GM18526 (cell line): ENCODE results near the gene TUB.

Source experiments
- POLR2A ChIP-seq: IDR thresholded peaks from 3 replicates; pipeline ENCODE4 v1.6.1; 2011; ENCODE audit not compliant: insufficient read length; ENCODE audit errors: extremely low read depth

Gene TUB

DNA sequence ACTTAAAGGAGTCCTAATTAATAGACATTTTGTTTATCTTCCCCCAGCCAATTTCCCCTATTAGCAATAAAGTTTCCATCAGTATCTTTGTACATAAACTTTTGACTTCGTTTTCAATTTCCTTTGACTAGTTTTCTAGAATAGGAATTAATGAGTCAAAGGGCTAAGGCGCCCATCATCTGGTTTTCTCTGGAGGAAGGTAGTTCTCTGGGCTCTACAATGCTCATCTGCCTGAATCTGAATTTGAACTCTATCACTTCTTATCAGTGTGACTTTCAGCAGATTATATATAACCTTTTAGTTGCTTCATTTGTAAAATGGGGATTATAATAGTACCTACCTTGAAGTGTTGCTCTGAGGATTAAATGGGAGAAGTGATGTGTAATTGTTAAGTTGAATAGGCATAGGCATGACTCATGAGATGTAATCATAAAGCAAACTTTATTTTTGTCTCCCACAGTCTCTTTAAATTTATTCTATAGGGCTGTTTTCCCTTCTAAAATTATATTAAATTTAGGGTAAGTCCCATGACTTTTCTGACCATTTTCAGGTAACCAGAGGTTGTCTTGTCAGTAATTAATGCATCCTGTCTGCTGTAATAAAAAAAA, 5.8 kb upstream of the TUB start:
- no peak for TF ChIP-seq POLR2A

DNA sequence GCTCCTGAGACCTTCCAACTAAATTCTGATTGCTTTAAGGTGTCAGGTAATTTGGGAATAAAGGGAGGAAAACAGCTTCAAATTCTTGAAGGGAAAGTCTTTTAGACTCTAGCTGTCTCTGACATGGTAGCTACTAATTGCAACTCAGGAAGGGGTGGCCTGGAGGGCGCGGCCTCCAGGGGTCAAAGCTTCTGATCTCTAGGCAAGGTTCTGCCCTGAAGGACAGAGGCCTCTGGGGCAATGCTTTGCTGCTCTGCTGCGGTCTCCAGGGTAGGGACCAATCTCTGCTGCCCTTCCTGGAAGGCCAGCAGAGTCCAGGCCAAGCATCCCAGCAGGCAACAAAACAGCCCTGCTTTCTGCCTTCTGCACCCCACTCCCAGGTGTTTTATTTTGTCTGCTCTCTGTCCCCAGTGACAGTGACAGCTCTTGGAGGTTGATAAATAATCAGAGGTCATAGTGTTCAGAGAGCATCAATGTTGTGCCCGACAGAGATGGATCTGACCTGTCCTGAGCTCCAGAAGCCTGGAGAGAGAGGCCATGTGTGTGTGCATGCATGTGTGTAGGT, 1.8 kb upstream of the TUB start:
- no peak for TF ChIP-seq POLR2A

DNA sequence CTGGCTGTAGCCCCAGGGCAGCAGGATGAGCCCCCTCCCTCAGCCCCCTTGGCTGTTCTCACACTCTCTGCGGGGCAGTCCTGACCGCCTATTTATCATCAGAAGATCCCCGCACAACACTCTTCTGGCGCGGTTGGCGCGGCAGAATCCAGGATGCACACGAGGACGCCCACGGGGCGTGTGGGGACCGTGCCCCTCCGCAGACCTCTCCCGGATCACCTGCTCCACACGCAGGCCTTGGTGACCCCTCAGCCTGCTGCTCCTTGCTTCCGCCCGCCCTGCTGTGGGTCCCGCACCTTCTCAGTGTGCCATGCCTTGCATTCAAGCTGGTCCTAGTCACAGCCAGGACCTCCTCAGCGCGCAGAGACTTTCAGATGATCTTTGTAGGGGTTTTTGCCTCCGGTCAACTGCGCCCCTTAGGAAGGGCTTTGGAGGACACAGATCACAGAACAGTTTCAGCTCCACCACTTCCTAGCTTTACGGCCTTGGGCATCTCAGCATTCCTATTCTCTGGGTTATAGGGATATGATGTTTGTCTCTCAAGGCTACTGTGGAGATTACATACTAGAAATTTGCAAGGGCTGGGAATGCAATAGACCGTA, 841 bp upstream of the TUB start:
- TF ChIP-seq POLR2A = no peak

DNA sequence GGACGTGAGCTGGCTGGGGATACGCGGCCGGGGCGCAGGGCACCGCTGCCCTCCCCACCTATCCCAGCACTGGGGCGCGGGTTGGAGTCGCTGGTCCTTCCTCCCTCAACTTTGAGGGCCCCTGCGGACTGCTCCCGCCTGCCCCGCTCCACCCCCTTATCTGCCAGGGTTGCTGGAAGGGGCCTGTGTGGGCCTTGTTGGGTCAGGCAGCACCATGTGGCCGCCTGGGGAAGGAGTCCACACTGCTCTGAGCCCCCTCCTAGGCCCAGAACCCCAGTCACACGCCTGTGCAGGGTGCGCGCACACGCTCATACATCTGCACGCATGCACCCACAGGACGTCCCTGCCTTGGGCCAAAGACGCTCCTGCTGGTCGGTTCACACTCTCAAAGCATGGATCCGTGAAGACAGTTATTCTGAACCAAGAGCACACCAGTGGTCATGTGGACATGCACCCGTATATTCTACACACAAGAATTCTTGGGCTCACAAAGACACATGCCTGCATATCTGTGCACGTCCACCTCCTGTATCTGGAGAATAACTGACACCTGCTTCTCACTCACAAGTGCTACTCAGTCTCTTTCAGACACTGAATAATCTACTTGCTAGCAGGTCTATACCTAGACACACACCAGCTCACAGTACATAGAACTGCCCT, 710 bp downstream of the TUB start:
- no peak for TF ChIP-seq POLR2A

DNA sequence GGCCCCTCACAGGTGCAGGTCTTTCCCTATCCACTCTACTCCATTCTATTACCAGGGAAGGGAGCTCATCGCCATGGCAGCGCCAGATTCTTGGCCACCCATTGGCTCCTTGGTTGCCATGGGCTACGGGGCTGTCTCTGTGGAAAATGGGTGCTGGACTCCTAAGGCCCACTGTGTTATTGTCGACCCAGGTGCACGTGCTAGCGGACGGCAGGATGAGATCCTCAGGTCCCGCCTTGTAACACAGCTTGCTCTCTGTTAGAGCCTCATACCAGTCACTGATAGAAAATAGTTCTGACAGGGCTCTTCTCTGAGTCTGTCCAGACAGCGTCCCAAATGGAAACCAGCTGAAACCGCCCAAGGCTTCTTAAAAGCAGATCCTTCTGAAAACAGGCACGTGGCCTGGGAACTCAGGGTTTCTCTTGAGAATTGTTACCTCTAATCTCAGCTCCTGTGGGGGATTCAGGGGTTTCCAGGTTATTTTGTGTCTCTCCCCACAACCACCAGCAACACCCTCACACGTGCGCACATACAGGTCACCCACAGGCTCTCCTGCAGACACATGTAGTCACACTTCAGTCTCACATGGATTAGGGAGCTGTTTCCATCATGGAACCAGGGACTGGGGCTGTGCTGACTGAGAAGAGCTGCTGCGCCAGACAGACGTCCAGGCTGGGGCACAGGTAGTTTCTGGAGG, 1.5 kb downstream of the TUB start:
- TF ChIP-seq POLR2A = no peak

DNA sequence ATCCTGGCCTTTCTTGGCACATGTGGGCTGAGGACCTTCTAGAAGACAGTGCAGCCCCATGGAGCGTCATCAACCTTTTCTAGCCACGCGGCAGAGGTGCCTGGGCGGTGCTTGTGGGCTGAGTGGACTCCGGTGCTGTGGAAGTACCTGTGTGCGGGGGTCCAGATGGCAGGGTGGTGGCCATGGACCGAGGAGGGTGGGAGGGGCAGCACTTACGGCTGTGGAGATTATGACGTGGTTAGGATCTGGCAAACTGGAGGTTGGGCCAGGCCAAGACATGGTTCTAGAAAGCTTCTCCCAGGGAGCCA, 2.0 kb downstream of the TUB start:
- TF ChIP-seq POLR2A = no peak

DNA sequence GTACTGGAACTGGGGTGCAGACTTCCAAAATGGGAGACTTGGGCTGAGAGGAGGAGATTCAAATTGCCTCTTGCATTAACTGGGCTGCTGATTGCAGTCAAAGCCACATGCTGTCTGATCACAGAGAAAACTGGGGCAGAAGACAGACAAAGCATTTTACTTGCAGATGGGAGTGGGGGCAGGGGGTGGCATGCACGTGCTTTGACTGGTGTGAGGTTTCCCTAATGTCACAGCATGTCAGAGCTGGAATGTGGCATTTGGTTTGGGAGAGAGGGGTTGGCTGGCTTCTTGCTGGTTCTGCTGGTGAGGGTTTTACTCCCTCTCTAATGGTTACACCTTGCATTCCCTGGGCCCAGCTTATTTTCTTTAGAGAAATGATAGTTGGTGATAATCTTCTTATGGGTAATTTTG, 2.9 kb downstream of the TUB start:
- no peak for TF ChIP-seq POLR2A

DNA sequence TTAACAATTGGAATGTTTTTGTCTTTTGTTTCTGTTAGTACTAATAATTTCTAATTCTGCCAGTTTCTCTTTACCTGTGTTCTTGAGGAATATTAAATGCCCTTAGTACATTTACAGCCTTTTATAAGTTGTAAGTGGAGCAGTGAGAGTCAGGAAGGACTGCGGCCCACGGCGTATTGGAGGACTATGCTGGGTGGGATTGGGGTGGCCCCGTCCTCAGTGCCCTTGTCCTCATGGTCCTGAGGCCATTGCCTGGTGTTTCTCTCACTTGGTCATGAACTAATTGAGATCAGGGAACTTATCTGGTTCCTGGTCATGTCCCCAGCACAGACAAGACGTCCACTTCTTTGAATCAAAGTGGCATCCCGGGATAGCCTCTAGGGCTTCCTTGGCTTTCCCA, 3.3 kb downstream of the TUB start:
- no peak for TF ChIP-seq POLR2A

DNA sequence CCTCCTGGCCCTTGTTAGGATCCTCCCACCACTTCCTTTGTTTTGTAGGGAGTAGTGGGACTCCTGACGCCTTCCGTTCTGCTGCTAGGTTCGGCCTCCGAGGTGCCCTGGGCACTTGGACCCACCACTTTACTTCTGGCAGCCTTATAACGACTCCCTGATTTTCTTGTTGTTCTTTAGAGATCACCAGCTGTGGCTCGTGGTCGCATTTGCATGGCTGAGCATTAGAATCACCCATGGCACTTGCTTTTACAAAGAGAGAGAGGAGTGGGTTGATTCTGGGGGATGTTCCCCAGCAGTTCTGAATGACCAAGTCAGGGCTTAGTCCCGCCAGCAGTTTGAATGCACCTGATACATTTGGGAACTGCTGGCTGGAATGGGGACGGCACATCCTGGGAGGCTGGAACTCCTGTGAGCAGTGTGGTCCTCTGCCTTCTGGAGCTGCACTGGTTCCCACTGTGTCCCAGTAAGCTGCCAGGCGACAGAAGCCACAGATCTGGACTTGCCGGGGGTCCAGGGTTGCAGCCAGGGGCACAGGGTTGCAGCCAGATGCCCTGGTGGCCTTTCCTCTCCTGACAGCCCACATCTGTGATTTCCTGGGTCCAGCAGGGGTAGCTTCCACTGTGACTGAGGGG, 4.1 kb downstream of the TUB start:
- no peak for TF ChIP-seq POLR2A

DNA sequence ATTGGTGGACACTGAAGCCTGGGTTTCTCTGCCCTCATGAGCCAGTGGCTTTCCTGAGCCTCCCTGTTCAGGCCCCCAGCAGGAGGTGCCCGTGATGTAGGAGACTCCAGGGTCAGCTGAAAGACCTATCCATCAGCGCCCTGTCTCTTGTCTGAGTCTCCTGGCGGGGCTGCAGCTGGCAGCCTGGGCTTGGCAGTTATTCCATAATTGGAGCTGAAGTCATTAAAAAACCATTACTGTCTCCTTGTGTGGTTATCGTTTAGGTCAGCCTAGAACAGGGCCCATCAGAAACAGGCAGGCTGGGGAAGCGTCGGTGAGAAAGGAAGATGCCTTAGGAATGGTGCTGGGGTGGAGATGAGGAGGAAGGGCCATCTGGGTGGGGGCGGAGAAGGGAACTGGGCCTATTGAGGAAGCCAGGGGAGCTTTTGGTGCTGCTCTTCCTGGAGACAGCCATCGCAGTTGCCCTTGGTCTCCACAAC, 5.0 kb downstream of the TUB start:
- TF ChIP-seq POLR2A = no peak

DNA sequence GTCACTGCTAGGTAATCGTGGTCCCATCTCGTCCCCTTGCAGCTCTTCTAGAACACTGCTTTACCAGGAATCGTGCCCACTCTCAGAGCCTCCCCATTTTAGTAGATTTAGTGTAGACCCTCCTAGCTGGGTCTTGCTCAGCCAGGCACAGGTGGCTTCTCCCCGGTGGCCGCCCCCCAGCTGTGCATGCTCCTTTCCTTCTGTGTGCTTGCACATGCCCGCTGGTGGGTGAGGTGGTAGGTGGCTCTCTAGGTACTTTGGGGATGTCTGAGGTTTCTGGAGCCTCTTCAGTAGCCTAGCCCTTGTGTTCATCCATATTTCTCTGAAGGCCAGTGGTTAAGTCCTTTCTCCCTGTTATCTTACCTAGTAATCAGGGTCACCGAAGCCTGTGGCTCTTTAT, 5.6 kb downstream of the TUB start:
- no peak for TF ChIP-seq POLR2A

DNA sequence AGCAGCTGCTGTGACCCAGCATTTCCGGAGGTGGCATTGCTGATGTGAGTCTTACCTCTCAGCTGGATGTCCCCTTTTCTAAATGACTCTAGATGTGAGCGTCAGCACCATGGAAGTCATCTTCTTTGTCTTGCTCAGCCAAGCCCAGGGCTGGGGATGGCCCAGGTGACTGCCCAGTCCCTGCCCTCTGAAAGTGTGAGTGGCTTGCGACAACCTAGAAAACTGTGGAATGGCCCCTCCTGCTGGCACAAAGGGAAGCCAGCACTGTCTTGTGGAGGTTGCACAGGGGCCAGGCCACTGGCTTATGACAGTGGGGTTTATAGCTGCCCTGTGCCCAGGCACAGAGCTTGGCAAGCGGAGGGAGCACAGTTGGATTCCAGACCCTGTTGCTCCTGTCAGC, 6.2 kb downstream of the TUB start:
- no peak for TF ChIP-seq POLR2A

DNA sequence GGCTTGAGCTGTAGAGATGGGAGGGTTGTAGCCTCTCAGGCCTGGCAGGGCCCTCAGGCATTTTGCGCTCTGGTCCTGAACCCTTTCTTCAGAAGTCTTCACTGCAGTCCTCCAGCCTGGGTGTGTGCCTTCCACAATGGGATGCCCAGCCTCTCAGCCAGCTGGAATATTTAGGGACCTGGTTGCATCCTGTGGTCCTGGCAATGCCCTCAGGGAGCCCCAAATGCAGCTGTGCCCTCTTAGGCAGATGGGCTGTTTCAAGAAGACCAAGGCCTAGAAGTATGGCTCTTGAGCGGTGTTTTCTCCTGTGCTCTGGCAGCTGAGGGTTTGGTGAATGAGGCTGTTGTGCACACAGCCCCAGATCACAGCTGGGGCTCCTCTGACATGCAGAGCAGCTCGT, 6.7 kb downstream of the TUB start:
- no peak for TF ChIP-seq POLR2A

DNA sequence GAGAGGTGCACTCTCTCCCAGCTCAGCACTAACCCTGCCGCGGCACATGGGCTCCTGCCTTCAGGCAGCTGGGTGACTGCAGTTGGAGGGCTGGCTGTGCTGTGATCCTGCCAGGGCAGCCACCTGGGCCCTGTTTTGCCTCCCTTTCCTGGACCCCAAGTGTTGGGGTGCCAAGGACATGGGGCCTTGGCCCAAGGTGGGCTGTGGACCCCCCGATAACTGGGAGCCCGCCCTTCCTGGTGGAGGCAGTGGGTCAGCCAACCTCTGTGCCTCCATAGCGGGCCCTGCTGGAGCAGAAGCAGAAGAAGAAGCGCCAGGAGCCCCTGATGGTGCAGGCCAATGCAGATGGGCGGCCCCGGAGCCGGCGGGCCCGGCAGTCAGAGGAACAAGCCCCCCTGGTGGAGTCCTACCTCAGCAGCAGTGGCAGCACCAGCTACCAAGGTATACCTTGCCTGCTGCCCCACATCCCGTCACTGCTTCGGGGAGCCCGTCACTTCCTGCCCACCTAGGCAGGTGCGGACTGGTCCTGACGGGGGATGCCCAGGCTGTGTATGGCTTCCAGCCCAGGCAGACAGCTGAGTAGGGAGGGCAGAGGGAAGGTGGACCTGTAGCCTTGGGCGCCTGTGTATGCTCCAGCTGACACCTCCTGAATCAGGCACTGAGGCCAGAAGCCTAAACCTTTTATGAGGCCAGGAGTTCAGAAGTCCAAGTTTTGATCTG, 8.9 kb downstream of the TUB start:
- TF ChIP-seq POLR2A = no peak

DNA sequence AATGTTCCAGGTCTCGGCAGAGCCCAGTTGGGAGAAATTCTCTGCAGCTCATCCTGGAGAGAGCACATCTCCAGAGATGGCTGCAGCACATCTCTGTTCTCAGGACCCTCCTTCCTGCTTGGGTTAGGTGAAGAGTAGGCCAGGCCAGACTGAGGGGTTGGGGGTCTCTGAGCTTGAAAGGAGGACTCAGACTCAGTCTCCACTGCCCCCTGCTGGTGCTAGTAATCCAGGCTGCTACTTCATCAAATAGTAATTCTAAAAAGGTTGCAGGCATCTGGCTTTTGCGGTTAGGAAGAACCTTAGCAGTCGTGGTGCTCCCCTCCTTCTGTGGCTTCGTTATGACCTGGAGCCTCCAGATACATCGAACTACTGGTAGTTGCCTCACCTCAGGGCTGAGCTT, 9.7 kb downstream of the TUB start:
- TF ChIP-seq POLR2A = no peak

DNA sequence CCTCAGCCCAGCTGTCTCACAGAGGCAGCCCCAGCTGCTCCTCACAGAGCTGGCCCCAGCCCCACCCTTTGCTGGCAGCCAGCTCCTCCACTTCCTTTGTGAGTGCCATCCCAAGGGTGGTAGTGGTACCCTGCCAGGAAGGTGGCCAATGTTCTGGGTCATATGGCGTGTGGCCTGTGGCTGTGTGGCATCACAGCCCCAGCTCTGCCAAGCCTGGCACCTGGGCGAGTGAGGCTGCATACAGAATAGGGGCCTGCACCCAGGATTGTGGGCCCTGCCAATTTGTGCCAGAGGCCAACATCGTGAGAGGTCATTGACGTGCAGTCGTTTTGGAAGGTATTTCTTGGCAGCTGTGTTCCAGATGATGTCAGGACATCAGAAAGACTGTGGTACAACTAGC, 10.7 kb downstream of the TUB start:
- TF ChIP-seq POLR2A = no peak
